PC-9 (cell line): ENCODE results near the gene C5orf22. TPM values are rescaled to one million over a fixed set of nuclear protein-coding genes. Genes with fewer than 3 reads are reported as not detected.
"Not testable (repeated sequence)": the region's sequence is repeated elsewhere in the genome, so short reads cannot be mapped to it uniquely, and the experiment has no call there.

Experiments
- BruUV-seq: library from RNA; stranded (reverse); fragments of 400-500 nt; replicated peaks from 2 replicates; lab custom pipeline; 2021; lab: Mats Ljungman, UMichigan
- CTCF ChIA-PET: fragments of 300-600 bp; sonication (Branson Sonifier 250); formaldehyde crosslinking; loops from one replicate; lab custom pipeline; 2022; ENCODE audit warnings: antibody characterized with exemption; lab: Charles Lee
- POLR2A ChIA-PET: fragments of 300-600 bp; sonication (Branson Sonifier 250); formaldehyde crosslinking; loops from one replicate; lab custom pipeline; 2022; ENCODE audit warnings: antibody characterized with exemption; ENCODE audit not compliant: unreplicated experiment; lab: Charles Lee
- DNase-seq, 2 experiments: peaks; one replicate each; pipeline versions ENCODE4 v3.0.0 to v3.0.0-alpha.2; 2015 to 2022; ENCODE audit warnings: mixed read lengths in 1 of 2
- H2AFZ ChIP-seq: fragments of 200-600 bp; sonication (generic); 2 replicates; pipeline ENCODE4 v1.8.1; 2017; ENCODE audit warnings: antibody characterized with exemption
- H3F3A ChIP-seq: fragments of 200-600 bp; sonication (generic); 2 replicates; pipeline ENCODE4 v1.8.1; 2017; ENCODE audit warnings: antibody characterized with exemption, mild to moderate bottlenecking, low read depth; ENCODE audit not compliant: insufficient read depth
- H3K27ac ChIP-seq: fragments of 200-600 bp; sonication (generic); 2 replicates; pipeline ENCODE4 v1.6.1; 2016; ENCODE audit warnings: mixed run types
- H3K27me3 ChIP-seq: fragments of 200-600 bp; sonication (generic); 2 replicates; pipeline ENCODE4 v1.6.1; 2016; ENCODE audit warnings: low read depth, mixed run types; ENCODE audit not compliant: insufficient read depth
- H3K36me3 ChIP-seq: fragments of 200-600 bp; sonication (generic); 2 replicates; pipeline ENCODE4 v1.6.1; 2016; ENCODE audit warnings: low read depth, mixed run types
- H3K4me1 ChIP-seq: fragments of 200-600 bp; sonication (generic); replicated peaks from 2 replicates; pipeline ENCODE4 v1.6.1; 2016; ENCODE audit warnings: mixed run types; ENCODE audit not compliant: insufficient read depth
- H3K4me2 ChIP-seq: fragments of 200-600 bp; sonication (generic); 2 replicates; pipeline ENCODE4 v1.6.1; 2017; ENCODE audit warnings: mixed run types
- H3K4me3 ChIP-seq: fragments of 200-600 bp; sonication (generic); 2 replicates; pipeline ENCODE4 v1.6.1; 2016; ENCODE audit warnings: mixed run types
- H3K79me2 ChIP-seq: fragments of 200-600 bp; sonication (generic); 2 replicates; pipeline ENCODE4 v1.6.1; 2017; ENCODE audit warnings: low read depth, mixed run types
- H3K9me2 ChIP-seq: fragments of 200-600 bp; sonication (generic); 2 replicates; pipeline ENCODE4 v1.8.1; 2017; ENCODE audit warnings: mild to moderate bottlenecking; ENCODE audit not compliant: insufficient read depth
- H3K9me3 ChIP-seq: fragments of 200-600 bp; sonication (generic); 2 replicates; pipeline ENCODE4 v1.8.1; 2016; ENCODE audit warnings: low read depth; ENCODE audit not compliant: insufficient read depth
- H4K20me1 ChIP-seq: fragments of 200-600 bp; sonication (generic); 2 replicates; pipeline ENCODE4 v1.8.1; 2017; ENCODE audit not compliant: insufficient read depth
- EZH2 ChIP-seq: fragments of 200-600 bp; sonication (generic); IDR thresholded peaks from 2 replicates; pipeline ENCODE4 v1.8.0; 2017; ENCODE audit warnings: antibody characterized with exemption, low read depth
- intact Hi-C: fragments of 100-400 bp; cut with micrococcal nuclease; formaldehyde crosslinking; loops from one replicate; pipeline ENCODE4 v1.10.0; 2022; ENCODE audit not compliant: unreplicated experiment
- total RNA-seq: library from RNA; stranded (reverse); gene quantifications from 2 replicates; pipeline ENCODE4 v1.2.3, GENCODE V29; 2021
- TF ChIP-seq, protein P1 (sequence below): fragments of 200-600 bp; sonication (generic); conservative IDR thresholded peaks from 2 replicates; pipeline ENCODE4 v1.6.1; 2017; ENCODE audit warnings: mixed run types, antibody characterized with exemption, mild to moderate bottlenecking, moderate library complexity

The C5orf22 gene
- total RNA-seq, 1 experiment from 2014 or later = 46.7 TPM

GRCh38 chr5:31563216-31563615 is 31.1 kb downstream of the C5orf22 start:
- Histone ChIP-seq H3K27ac (no peak overlapping the region), H3K4me1 (no peaks in the 10 kb centered on the region), H3K27me3 (0 out of 2 replicates have a peak, but pooled peaks cover 7% of the 10 kb centered on the region), H3F3A (no peaks in the 10 kb centered on the region), H3K4me3 (no peak overlapping the region), H3K4me2 (no peak overlapping the region), H2AFZ (no peak overlapping the region), H3K79me2 (no peaks in the 10 kb centered on the region), H3K9me3 (no peaks in the 10 kb centered on the region), H4K20me1 (no peaks in the 10 kb centered on the region), H3K9me2 (no peaks in the 10 kb centered on the region), H3K36me3 (no peaks in the 10 kb centered on the region)
- TF ChIP-seq EZH2 = no peak
- TF ChIP-seq, protein P1, sequence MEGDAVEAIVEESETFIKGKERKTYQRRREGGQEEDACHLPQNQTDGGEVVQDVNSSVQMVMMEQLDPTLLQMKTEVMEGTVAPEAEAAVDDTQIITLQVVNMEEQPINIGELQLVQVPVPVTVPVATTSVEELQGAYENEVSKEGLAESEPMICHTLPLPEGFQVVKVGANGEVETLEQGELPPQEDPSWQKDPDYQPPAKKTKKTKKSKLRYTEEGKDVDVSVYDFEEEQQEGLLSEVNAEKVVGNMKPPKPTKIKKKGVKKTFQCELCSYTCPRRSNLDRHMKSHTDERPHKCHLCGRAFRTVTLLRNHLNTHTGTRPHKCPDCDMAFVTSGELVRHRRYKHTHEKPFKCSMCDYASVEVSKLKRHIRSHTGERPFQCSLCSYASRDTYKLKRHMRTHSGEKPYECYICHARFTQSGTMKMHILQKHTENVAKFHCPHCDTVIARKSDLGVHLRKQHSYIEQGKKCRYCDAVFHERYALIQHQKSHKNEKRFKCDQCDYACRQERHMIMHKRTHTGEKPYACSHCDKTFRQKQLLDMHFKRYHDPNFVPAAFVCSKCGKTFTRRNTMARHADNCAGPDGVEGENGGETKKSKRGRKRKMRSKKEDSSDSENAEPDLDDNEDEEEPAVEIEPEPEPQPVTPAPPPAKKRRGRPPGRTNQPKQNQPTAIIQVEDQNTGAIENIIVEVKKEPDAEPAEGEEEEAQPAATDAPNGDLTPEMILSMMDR = no peak
- intact Hi-C loops = no loop called here
- DNase-seq = no peak
- ChIA-PET CTCF (no interaction called here), POLR2A (no interaction called here)
- BruUV-seq = no TSS peak

- intact Hi-C loops, BruUV-seq: not testable (repeated sequence)
Measured at GRCh38 chr5:31566362-31566761, 34.3 kb downstream of the C5orf22 start.

GRCh38 chr5:31568302-31568835 is 36.3 kb downstream of the C5orf22 start:
- no peak for TF ChIP-seq EZH2
- TF ChIP-seq, protein P1 = no peak
- ChIA-PET CTCF (interaction anchor here (0.6 kb wide), 2 partner anchors 9 to 261 kb away, joined by 4 read pairs; no protein-coding TSS in a partner anchor), POLR2A (no interaction called here)
- intact Hi-C loops = no loop called here
- H3K9me3 ChIP-seq = no peaks in the 10 kb centered on the region
- no TSS peak for BruUV-seq
- no peak overlapping the region for H3K4me2 ChIP-seq
- H3K27me3 ChIP-seq = 0 out of 2 replicates have a peak, but pooled peaks cover 10% of the 10 kb centered on the region
- H3F3A ChIP-seq = no peaks in the 10 kb centered on the region
- H3K9me2 ChIP-seq = no peaks in the 10 kb centered on the region
- no peak overlapping the region for H2AFZ ChIP-seq
- H3K27ac ChIP-seq = no peak overlapping the region
- no peaks in the 10 kb centered on the region for H3K36me3 ChIP-seq
- no peaks in the 10 kb centered on the region for H4K20me1 ChIP-seq
- no peaks in the 10 kb centered on the region for H3K79me2 ChIP-seq
- H3K4me1 ChIP-seq = no peaks in the 10 kb centered on the region
- DNase-seq = no peak
- no peak overlapping the region for H3K4me3 ChIP-seq

More at GRCh38 chr5:31566362-31566761, 34.3 kb downstream of the C5orf22 start:
- POLR2A ChIA-PET, H3K4me3 ChIP-seq, H3K4me2 ChIP-seq, H3K36me3 ChIP-seq, H4K20me1 ChIP-seq, H3K9me3 ChIP-seq, CTCF ChIA-PET, H3K79me2 ChIP-seq, H3K4me1 ChIP-seq, H3F3A ChIP-seq, H3K27me3 ChIP-seq, DNase-seq, H2AFZ ChIP-seq, H3K27ac ChIP-seq, H3K9me2 ChIP-seq: not testable (repeated sequence)

- CTCF ChIA-PET = interaction anchor here (0.6 kb wide), 1 partner anchor 8 kb away, joined by 4 read pairs; no protein-coding TSS in a partner anchor
- Histone ChIP-seq H3K4me1 (no peaks in the 10 kb centered on the region), H3K4me2 (no peak overlapping the region), H3K9me2 (no peaks in the 10 kb centered on the region), H3K9me3 (no peaks in the 10 kb centered on the region), H4K20me1 (no peaks in the 10 kb centered on the region), H3K27me3 (peaks cover 16% of the 10 kb centered on the region; the same call in 1 of the 2 replicates), H3K27ac (no peak overlapping the region), H3F3A (no peaks in the 10 kb centered on the region), H2AFZ (no peak overlapping the region), H3K79me2 (no peaks in the 10 kb centered on the region), H3K4me3 (no peak overlapping the region), H3K36me3 (no peaks in the 10 kb centered on the region)
- no TSS peak for BruUV-seq
- TF ChIP-seq, protein P1 = no peak
- TF ChIP-seq EZH2 = no peak
- intact Hi-C loops = no loop called here
- DNase-seq = no peak
- POLR2A ChIA-PET = no interaction called here
Measured at GRCh38 chr5:31569068-31569467, 37.0 kb downstream of the C5orf22 start.
